Activated B cell treated with CpG ODN at 0.5 μM for 24 hours (primary cell): ENCODE data around the gene NT5C1A. TPM values are rescaled to one million over a fixed set of nuclear protein-coding genes. Genes with fewer than 3 reads are reported as not detected.

ENCODE experiments used
- ATAC-seq: fragments of 200-7000 bp; cut with Tn5 transposase; one replicate; pipeline ENCODE4 v1.10.0; 2021; ENCODE audit warnings: low read depth, mild to moderate bottlenecking, moderate library complexity
- CTCF ChIA-PET: fragments of 350-600 bp; sonication (Branson Sonifier 250); formaldehyde crosslinking; loops from one replicate; lab custom pipeline; 2021; ENCODE audit warnings: antibody characterized with exemption; lab: Charles Lee
- POLR2A ChIA-PET: fragments of 350-600 bp; sonication (Branson Sonifier 250); formaldehyde crosslinking; loops from one replicate; lab custom pipeline; 2021; ENCODE audit warnings: antibody characterized with exemption; lab: Charles Lee
- DNase-seq: peaks from one replicate; pipeline ENCODE4 v3.0.0; 2022
- H3K27ac Mint-ChIP-seq: one replicate; pipeline ENCODE4 v1.8.0; 2020; ENCODE audit warnings: mixed read lengths
- H3K27me3 Mint-ChIP-seq: one replicate; pipeline ENCODE4 v1.8.0; 2021; ENCODE audit warnings: mixed read lengths
- H3K36me3 Mint-ChIP-seq: one replicate; pipeline ENCODE4 v1.8.0; 2021; ENCODE audit warnings: low read depth, mixed read lengths
- H3K4me1 Mint-ChIP-seq: one replicate; pipeline ENCODE4 v1.8.0; 2021; ENCODE audit warnings: mixed read lengths
- H3K4me3 Mint-ChIP-seq: one replicate; pipeline ENCODE4 v1.8.0; 2020; ENCODE audit warnings: mild to moderate bottlenecking, mixed read lengths
- H3K9me3 Mint-ChIP-seq: one replicate; pipeline ENCODE4 v1.8.0; 2020; ENCODE audit warnings: mixed read lengths
- intact Hi-C: fragments of 100-400 bp; cut with micrococcal nuclease; formaldehyde crosslinking; loops from one replicate; pipeline ENCODE4 v1.15.1; 2024
- total RNA-seq: library from RNA; stranded (reverse); gene quantifications from 2 replicates; pipeline ENCODE4 v1.2.3, GENCODE V29; 2022
- TF ChIP-seq, protein P1 (sequence below): fragments of 200-600 bp; IDR thresholded peaks from one replicate; pipeline ENCODE4 v1.8.0; 2022; ENCODE audit warnings: antibody characterized with exemption, mild to moderate bottlenecking

NT5C1A gene
- total RNA-seq, 1 donor from 2014 or later, result not detected

DNA sequence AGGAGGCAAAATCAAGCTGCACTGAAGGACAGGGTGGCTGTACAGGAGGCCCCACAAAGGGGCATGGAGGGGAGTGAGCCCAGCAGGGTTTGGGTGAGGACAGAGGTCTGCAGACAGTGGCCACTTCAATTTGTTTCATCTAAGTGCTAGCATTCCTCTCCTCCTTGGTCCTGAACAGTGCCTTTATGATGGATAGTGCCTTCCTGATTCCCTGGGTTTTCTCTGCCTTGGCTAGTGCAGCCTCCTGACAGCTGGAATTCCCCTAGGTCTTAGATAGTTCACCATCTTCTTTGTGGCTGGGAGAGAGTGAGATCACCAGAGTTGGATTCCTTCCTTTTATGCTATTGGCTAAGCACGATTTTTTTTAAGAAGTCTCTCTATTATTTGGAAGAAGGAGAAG lies 23.1 kb upstream of the NT5C1A start:
- peaks cover 19% of the 10 kb centered on the region for H3K4me1 Mint-ChIP-seq
- peaks cover 51% of the 10 kb centered on the region for H3K27me3 Mint-ChIP-seq
- H3K9me3 Mint-ChIP-seq, result no peaks in the 10 kb centered on the region
- intact Hi-C loops, result no loop called here
- ATAC-seq (no peak), DNase-seq (no peak)
- H3K36me3 Mint-ChIP-seq, result no peaks in the 10 kb centered on the region
- POLR2A ChIA-PET, result no interaction called here
- no peak overlapping the region for H3K4me3 Mint-ChIP-seq
- peak overlapping the region; percentile 19 for H3K27ac Mint-ChIP-seq
- TF ChIP-seq, protein P1, sequence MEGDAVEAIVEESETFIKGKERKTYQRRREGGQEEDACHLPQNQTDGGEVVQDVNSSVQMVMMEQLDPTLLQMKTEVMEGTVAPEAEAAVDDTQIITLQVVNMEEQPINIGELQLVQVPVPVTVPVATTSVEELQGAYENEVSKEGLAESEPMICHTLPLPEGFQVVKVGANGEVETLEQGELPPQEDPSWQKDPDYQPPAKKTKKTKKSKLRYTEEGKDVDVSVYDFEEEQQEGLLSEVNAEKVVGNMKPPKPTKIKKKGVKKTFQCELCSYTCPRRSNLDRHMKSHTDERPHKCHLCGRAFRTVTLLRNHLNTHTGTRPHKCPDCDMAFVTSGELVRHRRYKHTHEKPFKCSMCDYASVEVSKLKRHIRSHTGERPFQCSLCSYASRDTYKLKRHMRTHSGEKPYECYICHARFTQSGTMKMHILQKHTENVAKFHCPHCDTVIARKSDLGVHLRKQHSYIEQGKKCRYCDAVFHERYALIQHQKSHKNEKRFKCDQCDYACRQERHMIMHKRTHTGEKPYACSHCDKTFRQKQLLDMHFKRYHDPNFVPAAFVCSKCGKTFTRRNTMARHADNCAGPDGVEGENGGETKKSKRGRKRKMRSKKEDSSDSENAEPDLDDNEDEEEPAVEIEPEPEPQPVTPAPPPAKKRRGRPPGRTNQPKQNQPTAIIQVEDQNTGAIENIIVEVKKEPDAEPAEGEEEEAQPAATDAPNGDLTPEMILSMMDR, result no peak
- CTCF ChIA-PET, result no interaction called here

DNA sequence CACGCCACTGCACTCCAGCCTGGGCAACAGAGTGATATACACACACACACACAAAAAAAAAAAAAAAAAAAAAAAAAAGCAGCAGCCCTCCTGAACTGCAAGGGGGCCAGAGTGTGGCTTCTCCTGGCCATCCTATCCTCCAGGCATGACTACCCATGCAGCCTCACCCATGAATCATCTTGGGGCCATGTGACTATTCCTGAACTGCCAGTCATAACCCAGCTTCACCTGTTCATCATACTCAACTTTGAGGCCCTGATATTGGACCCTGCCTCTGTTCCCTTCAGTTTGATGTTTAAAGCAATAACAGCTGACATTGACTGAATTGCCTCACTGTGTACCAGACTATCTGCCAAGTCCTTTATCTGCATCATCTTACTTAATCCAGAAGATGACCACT lies 22.1 kb upstream of the NT5C1A start:
- Mint-ChIP-seq H3K36me3 (no peaks in the 10 kb centered on the region), H3K4me3 (no peak overlapping the region), H3K27me3 (peaks cover 57% of the 10 kb centered on the region), H3K9me3 (no peaks in the 10 kb centered on the region), H3K4me1 (peaks cover 19% of the 10 kb centered on the region), H3K27ac (no peak overlapping the region)
- ATAC-seq (no peak), DNase-seq (no peak)
- ChIA-PET CTCF (interaction anchor here (0.6 kb wide), 1 partner anchor 13 kb away, joined by 3 read pairs; no protein-coding TSS in a partner anchor), POLR2A (no interaction called here)
- TF ChIP-seq, protein P1, result no peak
- intact Hi-C loops, result no loop called here

DNA sequence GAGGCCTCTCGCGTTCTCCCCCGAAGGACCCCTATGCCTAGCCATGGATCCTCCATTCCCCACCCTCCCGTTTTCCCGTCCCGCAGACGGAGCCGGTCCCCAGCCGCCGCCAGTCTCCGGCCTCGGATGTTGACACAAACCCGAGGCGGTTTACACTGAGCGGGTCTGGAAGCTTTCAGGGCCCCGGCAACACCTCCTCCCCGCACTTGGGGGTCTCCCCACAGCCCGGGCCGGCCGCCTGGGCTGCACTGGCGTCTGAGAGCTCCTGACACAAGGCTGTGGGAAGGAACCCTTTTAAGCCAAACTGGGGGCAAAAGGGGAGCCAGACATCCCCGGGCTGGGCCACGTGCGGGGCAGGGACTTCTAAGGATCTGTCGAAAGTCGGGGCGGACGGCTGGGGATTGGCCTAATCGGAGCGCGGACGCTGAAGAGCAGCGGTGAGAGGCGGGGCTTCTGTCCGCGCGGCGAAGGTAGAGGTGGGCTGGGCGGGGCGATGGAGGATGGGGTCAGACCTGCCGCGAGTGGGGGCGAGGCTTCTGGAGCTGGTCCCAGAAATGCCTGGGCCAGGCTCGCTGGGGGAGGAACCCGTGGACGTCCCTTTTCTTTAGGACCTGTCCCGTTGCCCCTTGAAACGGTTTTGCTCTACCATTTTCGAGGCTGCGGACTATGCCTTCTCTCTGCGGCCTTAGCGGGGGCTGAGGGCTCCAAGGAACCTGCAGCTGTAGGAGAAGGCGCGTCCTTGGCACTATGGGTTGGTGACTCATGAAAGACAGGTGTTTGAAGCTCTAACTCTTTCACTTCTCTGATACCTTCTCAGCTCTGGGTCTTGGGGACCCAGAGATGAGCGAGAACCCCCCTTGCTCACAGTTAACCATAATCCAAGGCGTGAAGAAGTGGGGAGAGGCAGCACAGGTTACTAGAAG lies 20.5 kb upstream of the NT5C1A start:
- no peaks in the 10 kb centered on the region for H3K36me3 Mint-ChIP-seq
- no peaks in the 10 kb centered on the region for H3K9me3 Mint-ChIP-seq
- ChIA-PET POLR2A (interaction anchor here (1.5 kb wide), 1 partner anchor 46 kb away, joined by 5 read pairs; the partner anchor contains the start of gene PPIE), CTCF (no interaction called here)
- intact Hi-C loops, result no loop called here
- ATAC-seq (no peak), DNase-seq (no peak)
- H3K4me1 Mint-ChIP-seq, result peaks cover 19% of the 10 kb centered on the region
- no peak overlapping the region for H3K27ac Mint-ChIP-seq
- peaks cover 60% of the 10 kb centered on the region for H3K27me3 Mint-ChIP-seq
- peak overlapping the region; percentile 53 for H3K4me3 Mint-ChIP-seq
- TF ChIP-seq, protein P1, result no peak

DNA sequence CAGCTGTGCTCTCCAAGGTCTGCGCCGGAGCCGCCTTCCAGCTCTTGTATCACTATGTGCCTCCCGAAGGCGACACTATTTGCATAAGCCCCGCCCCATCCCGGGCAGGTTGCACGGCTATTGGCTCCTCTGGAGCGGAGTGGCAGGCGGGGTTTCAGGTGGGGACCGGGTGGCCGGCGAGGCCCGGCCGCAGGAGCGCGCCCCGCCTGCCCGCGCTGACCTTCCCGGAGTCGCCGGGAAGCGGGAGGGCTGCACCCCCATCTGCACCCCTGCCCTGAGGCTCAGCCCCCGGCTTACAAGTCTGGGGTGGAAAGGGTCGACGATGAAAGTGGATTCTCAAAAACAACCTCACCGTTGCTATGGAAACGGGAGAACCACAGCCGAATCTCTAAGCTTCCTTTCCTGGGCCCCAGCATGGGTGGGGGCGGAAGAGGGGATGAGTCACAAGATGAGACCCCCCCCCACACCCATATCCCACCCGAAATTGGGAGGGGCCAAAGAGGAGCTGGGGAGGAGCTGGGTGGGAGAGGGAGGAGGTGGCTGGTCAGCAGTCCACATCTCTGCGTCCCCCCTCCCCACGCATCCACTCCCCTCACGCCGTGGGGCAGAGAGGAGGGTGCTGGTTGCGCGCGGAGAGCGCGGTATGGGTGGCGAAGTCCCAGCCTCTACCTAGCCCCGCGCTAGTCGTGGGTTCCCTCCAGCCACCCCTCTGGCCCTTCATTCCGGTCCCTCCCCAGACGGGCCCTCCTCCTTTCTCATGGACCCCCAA lies 19.7 kb upstream of the NT5C1A start, which contains the start of gene HPCAL4:
Gene HPCAL4, minus strand, starts transcription at position 51 of the 769 bp plus-strand sequence. CDS start 6,830 bp downstream, outside the sequence.
- peak; percentile 64 for DNase-seq
- intact Hi-C loops, result no loop called here
- Mint-ChIP-seq H3K4me3 (peak within 1 kb of the TSS; percentile 66), H3K27me3 (peaks cover 63% of the 10 kb centered on the region), H3K4me1 (peaks cover 19% of the 10 kb centered on the region), H3K36me3 (no peaks in the 10 kb centered on the region), H3K9me3 (no peaks in the 10 kb centered on the region), H3K27ac (no peak within 1 kb of the TSS)
- ChIA-PET CTCF (interaction anchor here (0.9 kb wide), 1 partner anchor 36 kb away, joined by 3 read pairs; no protein-coding TSS in a partner anchor), POLR2A (interaction anchor here (0.6 to 1.5 kb wide), 4 partner anchors 47 to 154 kb away, joined by 4 to 5 read pairs (median 4); partner anchors contain the start of gene PPIE)
- TF ChIP-seq, protein P1, result no peak
- ATAC-seq, result peak; percentile 92
